ENCODE data around the gene CCDC102B. TPM values are rescaled to one million over a fixed set of nuclear protein-coding genes. Genes with fewer than 3 reads are reported as not detected.

The CCDC102B gene
- total RNA-seq, 2 experiments from 2014 or later, result 1.4 to 2.1 TPM

DNA sequence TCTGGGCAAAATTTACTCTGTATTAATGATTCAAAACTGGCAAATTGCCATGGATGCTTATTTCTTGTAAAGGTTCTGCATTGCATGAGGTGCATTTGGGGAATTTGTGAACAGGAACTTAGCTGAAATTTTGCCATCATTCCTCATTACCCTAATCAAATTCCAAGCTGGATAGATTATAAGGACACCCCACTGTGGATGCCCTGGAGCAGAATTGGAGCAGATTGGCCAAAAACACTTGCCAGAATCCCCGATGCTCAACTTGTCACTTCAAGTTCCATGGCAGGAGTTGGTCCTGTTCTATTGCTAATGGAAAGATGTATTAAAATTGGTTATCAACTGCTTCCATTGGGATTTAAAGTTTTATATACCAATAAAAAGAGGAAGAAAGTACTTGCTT is 237.9 kb downstream of the CCDC102B start:
- Mint-ChIP-seq H3K4me1 (no peaks in the 10 kb centered on the region), H3K36me3 (no peaks in the 10 kb centered on the region)

DNA sequence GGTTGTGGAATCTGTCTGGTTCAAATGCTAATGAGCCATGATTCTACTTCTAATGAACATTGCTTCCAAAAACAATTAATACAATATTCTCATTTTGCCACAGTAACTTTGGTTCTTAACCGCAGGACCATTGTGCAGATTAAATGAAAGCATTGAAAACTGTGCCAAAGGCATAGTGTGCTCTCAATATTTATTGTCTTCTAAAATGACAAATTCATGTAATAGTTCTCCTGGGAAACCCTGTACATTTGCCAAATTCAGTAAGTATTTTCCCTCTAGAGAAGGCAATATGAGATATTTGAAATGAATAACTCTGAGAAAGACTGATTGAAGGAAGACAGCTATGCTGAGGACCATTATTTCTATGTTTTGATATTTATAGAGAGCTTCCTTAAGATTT is 246.3 kb downstream of the CCDC102B start:
- CTCF ChIA-PET, result no interaction called here
- no peak overlapping the region for H3K4me3 Mint-ChIP-seq
- no peak overlapping the region for H3K27ac Mint-ChIP-seq
- no peaks in the 10 kb centered on the region for H3K9me3 Mint-ChIP-seq (ENCODE audit: low read depth)
- DNase-seq (no peak), ATAC-seq (no peak)
- H3K36me3 Mint-ChIP-seq, result no peaks in the 10 kb centered on the region
- H3K27me3 Mint-ChIP-seq, result no peaks in the 10 kb centered on the region
- H3K4me1 Mint-ChIP-seq, result no peaks in the 10 kb centered on the region

More for the DNA sequence above, 237.9 kb downstream of the CCDC102B start:
- Mint-ChIP-seq H3K4me3 (no peak overlapping the region), H3K27ac (no peak overlapping the region), H3K9me3 (ENCODE audit: low read depth) (no peaks in the 10 kb centered on the region), H3K27me3 (no peaks in the 10 kb centered on the region)
- DNase-seq (no peak), ATAC-seq (no peak)
- CTCF ChIA-PET, result no interaction called here

DNA sequence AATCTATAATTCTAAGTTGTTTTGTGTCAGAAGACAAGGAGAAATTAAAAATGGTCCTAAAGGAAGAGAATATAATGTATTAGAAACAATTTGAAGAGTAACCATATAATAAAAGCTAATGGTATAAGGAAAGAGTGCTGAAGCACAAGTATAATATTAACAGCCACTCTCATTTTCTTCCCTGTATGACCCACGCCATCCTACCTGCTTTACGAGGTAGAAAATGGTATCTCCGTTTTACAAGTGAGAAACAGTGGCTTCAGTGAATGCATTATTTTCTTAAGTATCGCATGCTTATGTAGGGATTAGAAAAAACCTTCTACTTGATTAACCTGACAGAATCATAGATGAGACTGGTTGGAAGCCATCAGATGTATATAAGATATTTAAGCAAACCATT is 266.2 kb downstream of the CCDC102B start:
- peaks cover 3% of the 10 kb centered on the region for H3K9me3 Mint-ChIP-seq (ENCODE audit: low read depth)
- CTCF ChIA-PET, result no interaction called here

DNA sequence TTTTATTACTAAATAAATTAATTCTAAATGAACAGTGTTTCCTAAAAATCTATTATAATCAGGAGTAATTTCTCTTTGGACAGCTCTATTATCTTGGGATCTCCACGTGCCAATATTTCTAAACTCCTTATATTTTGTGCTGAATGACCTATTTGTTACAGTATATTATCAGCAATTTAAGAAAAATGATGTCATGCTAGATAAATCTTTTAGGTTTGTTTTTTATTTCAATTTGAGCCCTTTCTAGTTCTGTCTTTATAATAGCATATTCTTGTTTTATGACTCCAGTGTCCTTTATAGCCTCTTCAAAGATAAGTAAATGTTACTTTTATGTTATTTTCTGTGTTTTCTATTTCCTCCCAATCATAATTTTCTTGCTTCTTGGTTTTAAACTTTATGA is 269.2 kb downstream of the CCDC102B start:
- CTCF ChIA-PET, result no interaction called here
- DNase-seq (no peak), ATAC-seq (no peak)
- Mint-ChIP-seq H3K9me3 (ENCODE audit: low read depth) (no peaks in the 10 kb centered on the region), H3K27ac (no peak overlapping the region), H3K27me3 (no peaks in the 10 kb centered on the region), H3K4me3 (no peak overlapping the region), H3K4me1 (no peaks in the 10 kb centered on the region), H3K36me3 (no peaks in the 10 kb centered on the region)

More for the DNA sequence above, 266.2 kb downstream of the CCDC102B start:
- Mint-ChIP-seq H3K27ac (no peak overlapping the region), H3K27me3 (no peaks in the 10 kb centered on the region), H3K4me1 (no peaks in the 10 kb centered on the region), H3K4me3 (no peak overlapping the region), H3K36me3 (no peaks in the 10 kb centered on the region)
- DNase-seq, result no peak
- ATAC-seq, result no peak

- H3K27ac Mint-ChIP-seq, result no peak overlapping the region
- H3K36me3 Mint-ChIP-seq, result no peaks in the 10 kb centered on the region
- CTCF ChIA-PET, result no interaction called here
- ATAC-seq, result no peak
- H3K9me3 Mint-ChIP-seq (ENCODE audit: low read depth), result no peaks in the 10 kb centered on the region
- DNase-seq, result no peak
- no peak overlapping the region for H3K4me3 Mint-ChIP-seq
- no peaks in the 10 kb centered on the region for H3K4me1 Mint-ChIP-seq
- no peaks in the 10 kb centered on the region for H3K27me3 Mint-ChIP-seq
These were observed 273.8 kb downstream of the CCDC102B start for GRCh38 chr18:69071680-69072079.

DNA sequence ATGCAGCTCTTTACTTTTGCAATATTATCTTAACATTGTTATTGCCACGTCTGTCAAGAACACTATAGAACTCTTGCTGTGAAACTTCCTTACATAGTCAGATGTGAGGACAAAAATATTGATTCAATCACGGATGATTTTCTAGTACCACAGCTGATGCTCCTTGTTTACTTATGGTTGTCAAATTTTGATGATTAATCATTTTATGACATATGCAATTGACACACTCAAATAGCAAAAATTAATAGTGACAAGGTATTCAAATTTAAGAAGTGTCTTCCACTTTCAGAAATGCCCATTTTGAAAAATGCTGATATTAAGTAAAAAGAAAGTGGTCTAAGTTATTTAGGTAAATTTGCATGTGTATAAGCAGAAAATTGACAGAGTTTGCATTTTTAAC is 284.0 kb downstream of the CCDC102B start:
- Mint-ChIP-seq H3K4me1 (no peaks in the 10 kb centered on the region), H3K36me3 (no peaks in the 10 kb centered on the region)

GRCh38 chr18:69082499-69082898 is 284.6 kb downstream of the CCDC102B start:
- ATAC-seq, result no peak

More for the DNA sequence above, 284.0 kb downstream of the CCDC102B start:
- ATAC-seq, result no peak
- DNase-seq, result no peak
- no peaks in the 10 kb centered on the region for H3K9me3 Mint-ChIP-seq (ENCODE audit: low read depth)
- no peak overlapping the region for H3K4me3 Mint-ChIP-seq
- CTCF ChIA-PET, result no interaction called here
- H3K27ac Mint-ChIP-seq, result no peak overlapping the region
- H3K27me3 Mint-ChIP-seq, result no peaks in the 10 kb centered on the region

GRCh38 chr18:69085951-69086350 is 288.1 kb downstream of the CCDC102B start:
- H3K27ac Mint-ChIP-seq, result no peak overlapping the region
- no peak overlapping the region for H3K4me3 Mint-ChIP-seq
- no peak for ATAC-seq
- DNase-seq, result no peak
- CTCF ChIA-PET, result no interaction called here
- no peaks in the 10 kb centered on the region for H3K4me1 Mint-ChIP-seq
- H3K36me3 Mint-ChIP-seq, result no peaks in the 10 kb centered on the region
- H3K27me3 Mint-ChIP-seq, result no peaks in the 10 kb centered on the region
- H3K9me3 Mint-ChIP-seq (ENCODE audit: low read depth), result no peaks in the 10 kb centered on the region

More at GRCh38 chr18:69082499-69082898, 284.6 kb downstream of the CCDC102B start:
- H3K36me3 Mint-ChIP-seq, result no peaks in the 10 kb centered on the region
- H3K27me3 Mint-ChIP-seq, result no peaks in the 10 kb centered on the region
- DNase-seq, result no peak
- no peak overlapping the region for H3K27ac Mint-ChIP-seq
- CTCF ChIA-PET, result no interaction called here
- no peaks in the 10 kb centered on the region for H3K4me1 Mint-ChIP-seq
- H3K9me3 Mint-ChIP-seq (ENCODE audit: low read depth), result no peaks in the 10 kb centered on the region
- H3K4me3 Mint-ChIP-seq, result no peak overlapping the region

- Mint-ChIP-seq H3K27me3 (no peaks in the 10 kb centered on the region), H3K36me3 (no peaks in the 10 kb centered on the region), H3K4me1 (no peaks in the 10 kb centered on the region), H3K4me3 (no peak overlapping the region), H3K9me3 (ENCODE audit: low read depth) (no peaks in the 10 kb centered on the region), H3K27ac (no peak overlapping the region)
- ATAC-seq, result no peak
- CTCF ChIA-PET, result no interaction called here
- no peak for DNase-seq
These were observed 291.1 kb downstream of the CCDC102B start for GRCh38 chr18:69088973-69089372.

- H3K4me1 Mint-ChIP-seq, result no peaks in the 10 kb centered on the region
- no peak for DNase-seq
These were observed 299.5 kb downstream of the CCDC102B start for GRCh38 chr18:69097349-69097748.

GRCh38 chr18:69102959-69103358 is 305.1 kb downstream of the CCDC102B start:
- no peaks in the 10 kb centered on the region for H3K9me3 Mint-ChIP-seq (ENCODE audit: low read depth)
- no peaks in the 10 kb centered on the region for H3K4me1 Mint-ChIP-seq
- no peak for DNase-seq
- no peaks in the 10 kb centered on the region for H3K36me3 Mint-ChIP-seq
- H3K27ac Mint-ChIP-seq, result no peak overlapping the region
- no peak overlapping the region for H3K4me3 Mint-ChIP-seq
- H3K27me3 Mint-ChIP-seq, result no peaks in the 10 kb centered on the region
- no peak for ATAC-seq
- CTCF ChIA-PET, result no interaction called here

More at GRCh38 chr18:69097349-69097748, 299.5 kb downstream of the CCDC102B start:
- no peak for ATAC-seq
- H3K27me3 Mint-ChIP-seq, result no peaks in the 10 kb centered on the region
- H3K4me3 Mint-ChIP-seq, result no peak overlapping the region
- no peaks in the 10 kb centered on the region for H3K9me3 Mint-ChIP-seq (ENCODE audit: low read depth)
- H3K27ac Mint-ChIP-seq, result no peak overlapping the region
- CTCF ChIA-PET, result no interaction called here
- no peaks in the 10 kb centered on the region for H3K36me3 Mint-ChIP-seq

Other genes starting within 250 kb of the CCDC102B start
- gene TMX3, start 83.0 kb upstream of the CCDC102B start, total RNA-seq, result 10 to 100 TPM; 50.3 to 65.4 TPM

Measured in activated CD8-positive, alpha-beta memory T cell treated with anti-CD3 and anti-CD28 coated beads, Interleukin-2, amount 10 ng/mL, durations not matched to agents 7 days and 5 days (primary cell).